Hepatocyte (in vitro differentiated cells): ENCODE data around the gene SPSB3. TPM values are rescaled to one million over a fixed set of nuclear protein-coding genes. Genes with fewer than 3 reads are reported as not detected.

Experiments
- DNase-seq: peaks from one replicate; pipeline ENCODE4 v3.0.0-alpha.2; 2016; ENCODE audit warnings: low spot score
- H2AFZ ChIP-seq: fragments of 200-600 bp; sonication (generic); 2 replicates; pipeline ENCODE4 v1.6.0; 2016; ENCODE audit warnings: antibody characterized with exemption, mild to moderate bottlenecking
- H3K27ac ChIP-seq: fragments of 200-600 bp; sonication (generic); 2 replicates; pipeline ENCODE4 v1.5.1; 2016; ENCODE audit warnings: mild to moderate bottlenecking
- H3K27me3 ChIP-seq: fragments of 200-600 bp; sonication (generic); 2 replicates; pipeline ENCODE4 v1.6.1; 2016
- H3K36me3 ChIP-seq: fragments of 200-600 bp; sonication (generic); replicated peaks from 2 replicates; pipeline ENCODE4 v1.5.1; 2016; ENCODE audit warnings: low read depth; ENCODE audit not compliant: insufficient read depth
- H3K4me1 ChIP-seq: fragments of 200-600 bp; sonication (generic); 2 replicates; pipeline ENCODE4 v1.5.1; 2016; ENCODE audit warnings: mild to moderate bottlenecking, moderate library complexity; ENCODE audit not compliant: insufficient read depth
- H3K4me2 ChIP-seq: fragments of 200-600 bp; sonication (generic); 2 replicates; pipeline ENCODE4 v1.6.0; 2016
- H3K4me3 ChIP-seq: fragments of 200-600 bp; sonication (generic); 2 replicates; pipeline ENCODE4 v1.5.1; 2016; ENCODE audit warnings: mild to moderate bottlenecking
- H3K79me2 ChIP-seq: fragments of 200-600 bp; sonication (generic); 2 replicates; pipeline ENCODE4 v1.6.0; 2017; ENCODE audit warnings: mild to moderate bottlenecking
- H3K9me2 ChIP-seq: fragments of 200-600 bp; sonication (generic); replicated peaks from 2 replicates; pipeline ENCODE4 v1.6.0; 2017; ENCODE audit warnings: mild to moderate bottlenecking; ENCODE audit not compliant: insufficient read depth
- H3K9me3 ChIP-seq: fragments of 200-600 bp; sonication (generic); 2 replicates; pipeline ENCODE4 v1.5.1; 2016; ENCODE audit warnings: low read depth, mild to moderate bottlenecking
- H4K20me1 ChIP-seq: fragments of 200-600 bp; sonication (generic); 2 replicates; pipeline ENCODE4 v1.6.0; 2016; ENCODE audit warnings: mild to moderate bottlenecking; ENCODE audit not compliant: insufficient read depth, poor library complexity, severe bottlenecking
- CTCF ChIP-seq: fragments of 200-600 bp; sonication (generic); IDR thresholded peaks from 2 replicates; pipeline ENCODE4 v1.5.1; 2016; ENCODE audit warnings: antibody characterized with exemption, mild to moderate bottlenecking; ENCODE audit not compliant: poor library complexity
- EZH2 ChIP-seq: fragments of 200-600 bp; sonication (generic); IDR thresholded peaks from 2 replicates; pipeline ENCODE4 v1.6.1; 2016; ENCODE audit warnings: antibody characterized with exemption, mild to moderate bottlenecking, borderline replicate concordance
- EZH2phosphoT487 ChIP-seq: fragments of 200-600 bp; sonication (generic); IDR thresholded peaks from one replicate; pipeline ENCODE4 v1.6.1; 2018; ENCODE audit warnings: antibody characterized with exemption, mild to moderate bottlenecking, low read depth, moderate library complexity; ENCODE audit not compliant: unreplicated experiment, severe bottlenecking
- WGBS: methylation state at CpG from one replicate; pipeline ENCODE4 v1.1.6; 2016; ENCODE audit warnings: low lambda C conversion rate; ENCODE audit errors: missing lambda C conversion rate; 5-methylcytosine and 5-hydroxymethylcytosine counted together
- polyA plus RNA-seq: library from polyadenylated mRNA; unstranded; fragments of >200 nt; fragmentation: Nextera tagmentation; extraction: Ambion mirVana; gene quantifications from 2 replicates; pipeline ENCODE4 v1.2.1, GENCODE V29; 2016
- total RNA-seq: library from RNA; depleted of rRNA; stranded (reverse); fragments of >200 nt; gene quantifications from 2 replicates; pipeline ENCODE4 v1.2.3, GENCODE V29; 2014

SPSB3 gene
- total and polyA plus RNA-seq, 2 experiments from 2014 or later = 38.8 to 64.6 TPM

GRCh38 chr16:1732071-1732470 is 50.3 kb downstream of the SPSB3 start:
- Histone ChIP-seq H3K4me3 (no peak overlapping the region), H3K9me3 (no peaks in the 10 kb centered on the region), H4K20me1 (no peaks in the 10 kb centered on the region), H3K79me2 (peaks cover under 1% of the 10 kb centered on the region), H2AFZ (no peak overlapping the region), H3K4me2 (no peak overlapping the region), H3K4me1 (no peaks in the 10 kb centered on the region), H3K36me3 (no peaks in the 10 kb centered on the region), H3K9me2 (no peaks in the 10 kb centered on the region), H3K27me3 (no peaks in the 10 kb centered on the region), H3K27ac (no peak overlapping the region)
- TF ChIP-seq EZH2 = no peak
- TF ChIP-seq CTCF = no peak
- no peak for TF ChIP-seq EZH2phosphoT487
- no peak for DNase-seq
- 91% methylated on average over 13 of the region's 14 CpGs for WGBS

GRCh38 chr16:1731603-1732002 is 50.8 kb downstream of the SPSB3 start:
- no peak overlapping the region for H3K4me3 ChIP-seq
- no peaks in the 10 kb centered on the region for H3K4me1 ChIP-seq
- H3K9me2 ChIP-seq = no peaks in the 10 kb centered on the region
- TF ChIP-seq EZH2 = no peak
- TF ChIP-seq CTCF = no peak
- TF ChIP-seq EZH2phosphoT487 = no peak
- DNase-seq = no peak
- H3K79me2 ChIP-seq = peaks cover 3% of the 10 kb centered on the region
- no peak overlapping the region for H3K4me2 ChIP-seq
- H3K36me3 ChIP-seq = no peaks in the 10 kb centered on the region
- no peaks in the 10 kb centered on the region for H4K20me1 ChIP-seq
- H3K27ac ChIP-seq = no peak overlapping the region
- H2AFZ ChIP-seq = no peak overlapping the region
- no peaks in the 10 kb centered on the region for H3K27me3 ChIP-seq
- no peaks in the 10 kb centered on the region for H3K9me3 ChIP-seq
- 82% methylated on average over 7 of the region's 7 CpGs for WGBS

- H3K79me2 ChIP-seq = peaks cover 3% of the 10 kb centered on the region
- 96% methylated on average over 7 of the region's 7 CpGs for WGBS
- H4K20me1 ChIP-seq = peaks cover 2% of the 10 kb centered on the region
- no peaks in the 10 kb centered on the region for H3K27me3 ChIP-seq
- no peak for DNase-seq
- TF ChIP-seq EZH2 = no peak
- TF ChIP-seq EZH2phosphoT487 = no peak
- no peak for TF ChIP-seq CTCF
- H3K9me3 ChIP-seq = no peaks in the 10 kb centered on the region
- no peaks in the 10 kb centered on the region for H3K9me2 ChIP-seq
- H3K4me1 ChIP-seq = no peaks in the 10 kb centered on the region
- H3K27ac ChIP-seq = no peak overlapping the region
- no peak overlapping the region for H3K4me2 ChIP-seq
- H3K36me3 ChIP-seq = no peaks in the 10 kb centered on the region
- no peak overlapping the region for H2AFZ ChIP-seq
- no peak overlapping the region for H3K4me3 ChIP-seq
Observed at GRCh38 chr16:1731073-1731472, 51.3 kb downstream of the SPSB3 start.

- no peaks in the 10 kb centered on the region for H3K36me3 ChIP-seq
- H4K20me1 ChIP-seq = peaks cover 3% of the 10 kb centered on the region
- H3K27me3 ChIP-seq = no peaks in the 10 kb centered on the region
- H3K4me2 ChIP-seq = no peak overlapping the region
- TF ChIP-seq CTCF (no peak), EZH2phosphoT487 (no peak), EZH2 (no peak)
- no peak overlapping the region for H3K27ac ChIP-seq
- no peaks in the 10 kb centered on the region for H3K9me3 ChIP-seq
- H3K9me2 ChIP-seq = no peaks in the 10 kb centered on the region
- H3K79me2 ChIP-seq = peaks cover 12% of the 10 kb centered on the region
- DNase-seq = no peak
- H2AFZ ChIP-seq = no peak overlapping the region
- no peak overlapping the region for H3K4me3 ChIP-seq
- no peaks in the 10 kb centered on the region for H3K4me1 ChIP-seq
- WGBS = 96% methylated on average over 14 of the region's 35 CpGs
Observed at GRCh38 chr16:1729445-1729844, 52.9 kb downstream of the SPSB3 start.
